Esophagus (tissue), 2 donors: ENCODE data around the gene RGL1. TPM values are rescaled to one million over a fixed set of nuclear protein-coding genes. Genes with fewer than 3 reads are reported as not detected.

Experiments
- H3K27ac ChIP-seq, 2 donors: one replicate each; pipeline ENCODE4 v1.5.1; 2013; ENCODE audit warnings: low read depth in 2 of 2, mild to moderate bottlenecking in 2 of 2, inconsistent platforms in 1 of 2, low read length in 1 of 2, moderate library complexity in 1 of 2
- H3K27me3 ChIP-seq, 2 donors: one replicate each; pipeline ENCODE4 v1.6.1; 2013; ENCODE audit warnings: low read length in 2 of 2, control low read depth in 1 of 2, mild to moderate bottlenecking in 1 of 2; ENCODE audit not compliant: insufficient read depth in 2 of 2, control insufficient read depth in 1 of 2
- H3K36me3 ChIP-seq, 2 donors: one replicate each; pipeline ENCODE4 v1.6.1; 2013; ENCODE audit warnings: low read length in 1 of 2; ENCODE audit not compliant: control insufficient read depth in 2 of 2, insufficient read depth in 2 of 2
- H3K4me1 ChIP-seq, 2 donors: one replicate each; pipeline ENCODE4 v1.6.1; 2013; ENCODE audit warnings: low read length in 1 of 2; ENCODE audit not compliant: control insufficient read depth in 2 of 2, insufficient read depth in 2 of 2
- H3K4me3 ChIP-seq, 2 donors: one replicate each; pipeline ENCODE4 v1.5.1; 2013; ENCODE audit warnings: low read length in 2 of 2, mild to moderate bottlenecking in 2 of 2, low read depth in 1 of 2, moderate library complexity in 1 of 2
- H3K9me3 ChIP-seq, 2 donors: one replicate each; pipeline ENCODE4 v1.6.1; 2013; ENCODE audit warnings: mild to moderate bottlenecking in 2 of 2, low read depth in 1 of 2, low read length in 1 of 2, moderate library complexity in 1 of 2; ENCODE audit not compliant: control insufficient read depth in 2 of 2, insufficient read depth in 1 of 2
- WGBS, 2 donors: extraction: QIAGEN DNeasy Blood & Tissue Kit; methylation state at CpG; one replicate each; pipeline ENCODE4 v1.1.7; 2013; 5-methylcytosine and 5-hydroxymethylcytosine counted together
- polyA plus RNA-seq, 2 donors: library from polyadenylated mRNA; stranded (reverse); fragments of 200-250 nt; gene quantifications; one replicate each; pipeline ENCODE4 v1.2.3, GENCODE V29; 2013
- donor health status: healthy with polysubstance abuse.
- donor health status: Bipolar disorder and iron deficiency.

The RGL1 gene
- polyA plus RNA-seq, 2 donors = 1.6 TPM

DNA sequence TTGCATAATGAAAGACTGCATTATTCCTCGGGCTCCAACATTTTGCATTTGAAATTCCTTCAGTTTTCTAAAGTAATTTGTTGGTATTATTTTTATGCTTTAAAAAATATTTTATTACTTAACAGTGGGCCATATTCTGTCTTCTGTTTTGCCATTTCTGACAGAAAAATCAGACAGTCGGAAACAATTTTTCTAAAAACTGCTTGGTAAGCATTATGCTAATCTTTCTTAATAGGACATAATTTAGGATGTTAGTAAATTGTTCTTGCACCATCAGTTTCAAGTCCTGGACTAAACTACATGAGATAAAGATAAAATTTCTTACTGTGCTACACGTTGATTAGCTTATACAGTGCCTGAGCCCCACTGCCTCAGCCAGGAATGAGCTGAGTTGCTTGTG is 11.2 kb downstream of the RGL1 start:
- WGBS, 2 donors = 82 to 88% methylated on average over 3 of the region's 3 CpGs
- no peak overlapping the region for H3K4me3 ChIP-seq
- peaks cover 4 to 10% of the 10 kb centered on the region in 2 donors for H3K4me1 ChIP-seq
- no peak overlapping the region for H3K27ac ChIP-seq
- H3K36me3 ChIP-seq = no peaks in the 10 kb centered on the region
- no peaks in the 10 kb centered on the region for H3K9me3 ChIP-seq
- no peaks in the 10 kb centered on the region for H3K27me3 ChIP-seq

- Histone ChIP-seq H3K4me1 (peaks cover 4 to 8% of the 10 kb centered on the region in 2 donors), H3K36me3 (no peaks in the 10 kb centered on the region), H3K27ac (peak overlapping the region; percentile 45 to 49), H3K27me3 (no peaks in the 10 kb centered on the region), H3K4me3 (no peak overlapping the region), H3K9me3 (no peaks in the 10 kb centered on the region)
- WGBS, 2 donors = 47 to 57% methylated on average over 5 of the region's 5 CpGs
Measured at GRCh38 chr1:183817576-183818288, 12.8 kb downstream of the RGL1 start.

- no peak overlapping the region for H3K27ac ChIP-seq
- H3K36me3 ChIP-seq = no peaks in the 10 kb centered on the region
- H3K9me3 ChIP-seq = no peaks in the 10 kb centered on the region
- H3K27me3 ChIP-seq = no peaks in the 10 kb centered on the region
- peaks cover 0 to 3% of the 10 kb centered on the region in 2 donors for H3K4me1 ChIP-seq
- H3K4me3 ChIP-seq = no peak overlapping the region
- 96 to 97% methylated on average over 1 of the region's 1 CpG for WGBS, 2 donors
Measured at GRCh38 chr1:183819059-183819458, 14.1 kb downstream of the RGL1 start.

GRCh38 chr1:183821309-183821888 is 16.5 kb downstream of the RGL1 start:
- Histone ChIP-seq H3K36me3 (no peaks in the 10 kb centered on the region), H3K9me3 (no peaks in the 10 kb centered on the region), H3K4me1 (no peaks in the 10 kb centered on the region), H3K27ac (peak overlapping the region in 1 of 2 donors; percentile 54), H3K27me3 (no peaks in the 10 kb centered on the region), H3K4me3 (no peak overlapping the region)
- WGBS, 2 donors = 73 to 84% methylated on average over 1 of the region's 1 CpG

- Histone ChIP-seq H3K36me3 (no peaks in the 10 kb centered on the region), H3K4me1 (no peaks in the 10 kb centered on the region), H3K9me3 (no peaks in the 10 kb centered on the region), H3K4me3 (no peak overlapping the region), H3K27me3 (no peaks in the 10 kb centered on the region), H3K27ac (peak overlapping the region in 1 of 2 donors; percentile 54)
- WGBS, 2 donors = 38 to 66% methylated on average over 3 of the region's 3 CpGs
Measured at GRCh38 chr1:183821889-183822611, 17.1 kb downstream of the RGL1 start.

- no peaks in the 10 kb centered on the region for H3K4me1 ChIP-seq
- WGBS, 2 donors = 81 to 89% methylated on average over 1 of the region's 1 CpG
- no peaks in the 10 kb centered on the region for H3K36me3 ChIP-seq
- no peak overlapping the region for H3K27ac ChIP-seq
- no peak overlapping the region for H3K4me3 ChIP-seq
- no peaks in the 10 kb centered on the region for H3K27me3 ChIP-seq
- no peaks in the 10 kb centered on the region for H3K9me3 ChIP-seq
Measured at GRCh38 chr1:183824291-183824690, 19.4 kb downstream of the RGL1 start.

DNA sequence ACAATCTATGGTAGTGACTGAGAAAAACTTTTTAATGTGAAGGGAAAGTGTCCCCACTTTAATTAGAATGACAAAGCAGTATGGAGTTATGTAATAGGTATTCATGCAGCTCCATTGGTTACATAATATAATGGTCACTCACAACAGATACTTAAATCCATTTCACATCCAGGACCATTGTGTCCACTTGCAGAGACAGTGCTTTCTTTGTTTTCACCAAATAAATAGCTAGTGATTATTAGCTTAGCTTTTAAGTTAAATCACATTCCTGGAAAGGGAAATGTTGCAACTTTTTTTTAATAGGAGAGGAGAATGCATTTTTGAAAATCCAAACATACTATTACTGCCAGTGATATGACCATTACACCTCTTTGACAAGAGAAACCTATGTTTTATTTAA is 22.9 kb downstream of the RGL1 start:
- Histone ChIP-seq H3K4me3 (no peak overlapping the region), H3K27ac (no peak overlapping the region), H3K36me3 (no peaks in the 10 kb centered on the region), H3K4me1 (no peaks in the 10 kb centered on the region), H3K9me3 (no peaks in the 10 kb centered on the region), H3K27me3 (no peaks in the 10 kb centered on the region)

GRCh38 chr1:183830389-183830788 is 25.5 kb downstream of the RGL1 start:
- Histone ChIP-seq H3K4me3 (no peak overlapping the region), H3K36me3 (no peaks in the 10 kb centered on the region), H3K27ac (no peak overlapping the region), H3K9me3 (no peaks in the 10 kb centered on the region), H3K27me3 (no peaks in the 10 kb centered on the region), H3K4me1 (no peaks in the 10 kb centered on the region)
- WGBS, 2 donors = 91 to 95% methylated on average over 1 of the region's 1 CpG

- Histone ChIP-seq H3K4me3 (no peak overlapping the region), H3K4me1 (no peaks in the 10 kb centered on the region), H3K27ac (no peak overlapping the region), H3K36me3 (no peaks in the 10 kb centered on the region), H3K9me3 (no peaks in the 10 kb centered on the region), H3K27me3 (no peaks in the 10 kb centered on the region)
Measured at GRCh38 chr1:183831311-183831710, 26.4 kb downstream of the RGL1 start.
